Neural progenitor cell (in vitro differentiated cells): Measurements from ENCODE around the gene MGAM2. TPM values are rescaled to one million over a fixed set of nuclear protein-coding genes. Genes with fewer than 3 reads are reported as not detected.

Experiments used
- DNase-seq: peaks from one replicate; pipeline ENCODE4 v3.0.0-alpha.2; 2016; ENCODE audit warnings: low spot score
- H2AFZ ChIP-seq: fragments of 200-600 bp; sonication (generic); replicated peaks from 2 replicates; pipeline ENCODE4 v1.6.1; 2016; ENCODE audit warnings: antibody characterized with exemption
- H3F3A ChIP-seq: fragments of 200-600 bp; sonication (generic); 2 replicates; pipeline ENCODE4 v1.6.1; 2016; ENCODE audit warnings: antibody characterized with exemption, low read depth
- H3K27ac ChIP-seq: fragments of 200-600 bp; sonication (generic); 2 replicates; pipeline ENCODE4 v1.5.1; 2016; ENCODE audit warnings: mild to moderate bottlenecking
- H3K27me3 ChIP-seq: fragments of 200-600 bp; sonication (generic); 2 replicates; pipeline ENCODE4 v1.6.1; 2016; ENCODE audit warnings: mild to moderate bottlenecking, moderate library complexity
- H3K36me3 ChIP-seq: fragments of 200-600 bp; sonication (generic); 2 replicates; pipeline ENCODE4 v1.5.1; 2016
- H3K4me1 ChIP-seq: fragments of 200-600 bp; sonication (generic); 2 replicates; pipeline ENCODE4 v1.6.1; 2016; ENCODE audit warnings: mixed run types
- H3K4me2 ChIP-seq: fragments of 200-600 bp; sonication (generic); 2 replicates; pipeline ENCODE4 v1.6.1; 2016
- H3K4me3 ChIP-seq: fragments of 200-600 bp; sonication (generic); 2 replicates; pipeline ENCODE4 v1.5.1; 2016
- H3K79me2 ChIP-seq: fragments of 200-600 bp; sonication (generic); 2 replicates; pipeline ENCODE4 v1.6.1; 2016; ENCODE audit warnings: low read depth
- H3K9ac ChIP-seq: fragments of 200-600 bp; sonication (generic); 2 replicates; pipeline ENCODE4 v1.6.1; 2016
- H3K9me3 ChIP-seq: fragments of 200-600 bp; sonication (generic); 2 replicates; pipeline ENCODE4 v1.5.1; 2016; ENCODE audit warnings: low read depth
- H4K20me1 ChIP-seq: fragments of 200-600 bp; sonication (generic); 2 replicates; pipeline ENCODE4 v1.6.1; 2016; ENCODE audit warnings: low read depth
- H3K27ac Mint-ChIP-seq: 3 replicates; pipeline ENCODE4 v1.8.0; 2021; ENCODE audit warnings: mixed read lengths
- H3K27me3 Mint-ChIP-seq: 2 replicates; pipeline ENCODE4 v1.8.0; 2022; ENCODE audit warnings: low read depth, mild to moderate bottlenecking, inconsistent platforms, moderate library complexity, mixed read lengths; ENCODE audit not compliant: insufficient read depth
- H3K36me3 Mint-ChIP-seq: 3 replicates; pipeline ENCODE4 v1.8.0; 2021; ENCODE audit warnings: mixed read lengths
- H3K4me1 Mint-ChIP-seq: 3 replicates; pipeline ENCODE4 v1.8.0; 2021; ENCODE audit warnings: mixed read lengths
- H3K4me3 Mint-ChIP-seq: 3 replicates; pipeline ENCODE4 v1.8.0; 2021; ENCODE audit warnings: mild to moderate bottlenecking, moderate library complexity, mixed read lengths
- H3K9me3 Mint-ChIP-seq: 3 replicates; pipeline ENCODE4 v1.8.0; 2020; ENCODE audit warnings: mixed read lengths
- EZH2 ChIP-seq: fragments of 200-600 bp; sonication (generic); IDR thresholded peaks from 2 replicates; pipeline ENCODE4 v1.6.1; 2017; ENCODE audit warnings: antibody characterized with exemption, mild to moderate bottlenecking, moderate library complexity
- EZH2phosphoT487 ChIP-seq: fragments of 200-600 bp; sonication (generic); IDR thresholded peaks from 2 replicates; pipeline ENCODE4 v1.6.1; 2017; ENCODE audit warnings: antibody characterized with exemption
- total RNA-seq: library from RNA; depleted of rRNA; stranded (reverse); fragments of >200 nt; gene quantifications from 2 replicates; pipeline ENCODE4 v1.2.3, GENCODE V29; 2015; ENCODE audit warnings: low replicate concordance
- TF ChIP-seq, protein P1 (sequence below): fragments of 200-600 bp; sonication (generic); IDR thresholded peaks from 2 replicates; pipeline ENCODE4 v1.5.1; 2017; ENCODE audit warnings: antibody characterized with exemption, mild to moderate bottlenecking

MGAM2 gene
- total RNA-seq, 1 donor from 2014 or later = 0.04 TPM

DNA sequence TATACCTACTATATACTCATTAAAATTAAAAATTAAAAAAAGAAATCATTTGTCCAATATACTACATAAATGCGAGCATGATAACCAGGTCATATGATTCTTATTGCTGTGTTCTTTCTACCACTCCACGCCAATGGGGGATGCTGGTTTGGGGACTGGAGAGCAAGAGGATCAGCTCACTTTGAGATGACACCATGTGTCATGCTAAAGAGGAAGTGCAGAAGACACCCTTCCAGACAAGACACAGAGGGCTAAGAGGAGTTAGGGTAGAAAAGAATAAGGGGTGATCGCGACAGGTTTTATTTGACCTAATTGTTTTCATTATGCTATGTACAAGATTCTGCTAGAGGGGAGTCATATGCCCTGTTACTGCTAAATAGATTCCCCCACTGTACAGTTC lies 33.8 kb upstream of the MGAM2 start:
- H3K4me1 Mint-ChIP-seq = no peaks in the 10 kb centered on the region
- no peaks in the 10 kb centered on the region for H3K36me3 Mint-ChIP-seq
- Histone ChIP-seq H4K20me1 (no peaks in the 10 kb centered on the region), H3K27me3 (no peaks in the 10 kb centered on the region), H3K4me1 (no peaks in the 10 kb centered on the region), H3K36me3 (no peaks in the 10 kb centered on the region), H3K4me2 (no peak overlapping the region), H3K79me2 (no peaks in the 10 kb centered on the region), H3K9ac (no peak overlapping the region), H3K27ac (no peak overlapping the region), H3K4me3 (no peak overlapping the region), H3F3A (no peaks in the 10 kb centered on the region), H2AFZ (no peak overlapping the region), H3K9me3 (no peaks in the 10 kb centered on the region)
- no peak for TF ChIP-seq EZH2phosphoT487
- TF ChIP-seq, protein P1, sequence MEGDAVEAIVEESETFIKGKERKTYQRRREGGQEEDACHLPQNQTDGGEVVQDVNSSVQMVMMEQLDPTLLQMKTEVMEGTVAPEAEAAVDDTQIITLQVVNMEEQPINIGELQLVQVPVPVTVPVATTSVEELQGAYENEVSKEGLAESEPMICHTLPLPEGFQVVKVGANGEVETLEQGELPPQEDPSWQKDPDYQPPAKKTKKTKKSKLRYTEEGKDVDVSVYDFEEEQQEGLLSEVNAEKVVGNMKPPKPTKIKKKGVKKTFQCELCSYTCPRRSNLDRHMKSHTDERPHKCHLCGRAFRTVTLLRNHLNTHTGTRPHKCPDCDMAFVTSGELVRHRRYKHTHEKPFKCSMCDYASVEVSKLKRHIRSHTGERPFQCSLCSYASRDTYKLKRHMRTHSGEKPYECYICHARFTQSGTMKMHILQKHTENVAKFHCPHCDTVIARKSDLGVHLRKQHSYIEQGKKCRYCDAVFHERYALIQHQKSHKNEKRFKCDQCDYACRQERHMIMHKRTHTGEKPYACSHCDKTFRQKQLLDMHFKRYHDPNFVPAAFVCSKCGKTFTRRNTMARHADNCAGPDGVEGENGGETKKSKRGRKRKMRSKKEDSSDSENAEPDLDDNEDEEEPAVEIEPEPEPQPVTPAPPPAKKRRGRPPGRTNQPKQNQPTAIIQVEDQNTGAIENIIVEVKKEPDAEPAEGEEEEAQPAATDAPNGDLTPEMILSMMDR = no peak
- no peak for TF ChIP-seq EZH2
- DNase-seq = no peak
- H3K4me3 Mint-ChIP-seq = no peak overlapping the region
- H3K27me3 Mint-ChIP-seq = no peaks in the 10 kb centered on the region
- H3K9me3 Mint-ChIP-seq = no peaks in the 10 kb centered on the region
- no peak overlapping the region for H3K27ac Mint-ChIP-seq

DNA sequence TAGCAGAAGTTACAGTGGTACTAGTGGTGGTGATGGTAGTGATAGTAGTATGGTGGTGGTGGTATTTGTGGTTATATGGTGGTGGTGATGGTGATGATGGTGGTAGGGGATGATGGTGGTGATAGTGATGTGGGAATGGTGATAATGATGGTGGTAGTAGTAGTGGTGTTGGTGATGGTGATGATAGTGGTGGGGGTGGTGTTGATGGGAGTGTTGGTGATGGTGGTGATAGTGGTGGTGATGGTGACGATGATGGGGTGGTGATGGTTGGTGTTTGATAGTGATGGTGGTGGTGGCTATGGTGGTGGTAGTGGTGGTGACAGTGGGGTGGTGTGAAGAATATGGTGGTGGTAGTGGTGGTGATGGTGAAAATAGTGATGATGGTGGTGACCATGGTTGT lies 27.9 kb upstream of the MGAM2 start:
- no peak overlapping the region for H3K4me2 ChIP-seq
- no peaks in the 10 kb centered on the region for H3K36me3 Mint-ChIP-seq
- no peak overlapping the region for H2AFZ ChIP-seq
- no peaks in the 10 kb centered on the region for H3K9me3 ChIP-seq
- H3K9ac ChIP-seq = no peak overlapping the region
- H4K20me1 ChIP-seq = no peaks in the 10 kb centered on the region
- no peak for TF ChIP-seq EZH2phosphoT487
- TF ChIP-seq EZH2 = no peak
- TF ChIP-seq, protein P1 = no peak
- no peaks in the 10 kb centered on the region for H3K4me1 Mint-ChIP-seq
- no peak for DNase-seq
- no peak overlapping the region for H3K4me3 Mint-ChIP-seq
- H3K27ac ChIP-seq = no peak overlapping the region
- H3K79me2 ChIP-seq = no peaks in the 10 kb centered on the region
- no peaks in the 10 kb centered on the region for H3K36me3 ChIP-seq
- no peak overlapping the region for H3K4me3 ChIP-seq
- H3K4me1 ChIP-seq = no peaks in the 10 kb centered on the region
- H3K27me3 ChIP-seq = no peaks in the 10 kb centered on the region
- H3K27ac Mint-ChIP-seq = no peak overlapping the region
- H3K9me3 Mint-ChIP-seq = no peaks in the 10 kb centered on the region
- no peaks in the 10 kb centered on the region for H3K27me3 Mint-ChIP-seq
- no peaks in the 10 kb centered on the region for H3F3A ChIP-seq

DNA sequence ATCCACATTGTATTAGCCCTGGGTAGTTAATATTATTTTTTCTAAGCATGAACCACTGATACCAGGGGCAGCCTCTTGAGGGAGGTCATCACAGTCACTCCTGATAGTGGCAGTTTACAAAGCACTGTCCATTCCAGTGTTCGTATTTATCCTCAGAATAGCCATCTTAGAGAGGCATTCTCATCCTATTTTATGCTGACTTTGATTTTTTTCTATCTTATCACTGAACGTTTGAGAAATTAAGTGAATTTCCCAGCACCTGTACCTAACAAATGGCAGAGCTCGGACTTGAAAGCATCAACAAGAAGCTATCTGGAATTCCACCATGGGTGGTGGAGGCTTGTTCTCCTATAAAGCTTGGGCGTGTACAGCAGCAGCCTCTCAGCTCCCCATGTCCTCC lies 26.1 kb upstream of the MGAM2 start:
- no peaks in the 10 kb centered on the region for H3K4me1 ChIP-seq
- H3K9me3 ChIP-seq = no peaks in the 10 kb centered on the region
- H2AFZ ChIP-seq = no peak overlapping the region
- H3K27ac Mint-ChIP-seq = no peak overlapping the region
- H4K20me1 ChIP-seq = no peaks in the 10 kb centered on the region
- H3K36me3 ChIP-seq = no peaks in the 10 kb centered on the region
- no peaks in the 10 kb centered on the region for H3K4me1 Mint-ChIP-seq
- no peak overlapping the region for H3K4me3 ChIP-seq
- H3K27ac ChIP-seq = no peak overlapping the region
- H3K4me2 ChIP-seq = no peak overlapping the region
- no peaks in the 10 kb centered on the region for H3K27me3 ChIP-seq
- H3F3A ChIP-seq = no peaks in the 10 kb centered on the region
- H3K9ac ChIP-seq = no peak overlapping the region
- H3K27me3 Mint-ChIP-seq = no peaks in the 10 kb centered on the region
- no peaks in the 10 kb centered on the region for H3K9me3 Mint-ChIP-seq
- H3K36me3 Mint-ChIP-seq = no peaks in the 10 kb centered on the region
- TF ChIP-seq EZH2 (no peak), EZH2phosphoT487 (no peak)
- TF ChIP-seq, protein P1 = no peak
- DNase-seq = no peak
- no peaks in the 10 kb centered on the region for H3K79me2 ChIP-seq
- H3K4me3 Mint-ChIP-seq = no peak overlapping the region
